Heart right ventricle (tissue), 16 donors: ENCODE measurements around the gene MIDN. TPM values are rescaled to one million over a fixed set of nuclear protein-coding genes. Genes with fewer than 3 reads are reported as not detected.

Source experiments
- ATAC-seq, 8 donors: fragments of 200-7000 bp; cut with Tn5 transposase; one replicate each; pipeline ENCODE4 v1.9.1; 2020; ENCODE audit warnings: mild to moderate bottlenecking in 8 of 8, moderate library complexity in 8 of 8, moderate number of reproducible peaks in 1 of 8
- DNase-seq, 2 donors: peaks; one replicate each; pipeline ENCODE4 v3.0.0-alpha.2; 2020
- H3K27ac ChIP-seq, 10 donors: fragments of 200-600 bp; sonication (generic) in 2 of 10; one replicate each; pipeline versions ENCODE4 v1.5.0 to v1.8.0; 2020 to 2022; ENCODE audit warnings: mild to moderate bottlenecking in 3 of 10
- H3K27me3 ChIP-seq, 7 donors: fragments of 200-600 bp; one replicate each; pipeline ENCODE4 v1.8.0; 2021 to 2022; ENCODE audit warnings: mild to moderate bottlenecking in 2 of 7
- H3K36me3 ChIP-seq, 9 donors: fragments of 200-600 bp; sonication (generic) in 1 of 9; one replicate each; pipeline versions ENCODE4 v1.5.0 to v1.8.0; 2020 to 2022; ENCODE audit warnings: mild to moderate bottlenecking in 2 of 9
- H3K4me1 ChIP-seq, 9 donors: fragments of 200-600 bp; sonication (generic) in 1 of 9; one replicate each; pipeline versions ENCODE4 v1.5.0 to v1.8.0; 2020 to 2022; ENCODE audit warnings: mild to moderate bottlenecking in 4 of 9
- H3K4me3 ChIP-seq, 10 donors: fragments of 200-600 bp; sonication (generic) in 2 of 10; one replicate each; pipeline versions ENCODE4 v1.5.0 to v1.8.0; 2020 to 2022; ENCODE audit warnings: mild to moderate bottlenecking in 7 of 10, moderate library complexity in 2 of 10
- H3K9me3 ChIP-seq, 11 donors: fragments of 200-600 bp in 10 of 11; sonication (generic) in 2 of 11; one replicate each; pipeline versions ENCODE4 v1.5.0 to v1.8.0; 2013 to 2022; ENCODE audit warnings: mild to moderate bottlenecking in 2 of 11, control low read depth in 1 of 11, moderate library complexity in 1 of 11
- CTCF ChIP-seq, 9 donors: fragments of 200-600 bp; sonication (generic) in 2 of 9; IDR thresholded peaks; one replicate each; pipeline versions ENCODE4 v1.5.0 to v1.8.0; 2021 to 2022; ENCODE audit warnings: antibody characterized with exemption in 9 of 9, mild to moderate bottlenecking in 5 of 9, moderate library complexity in 1 of 9
- WGBS, 2 donors: extraction: QIAGEN DNeasy Blood & Tissue Kit; methylation state at CpG; one replicate each; pipeline ENCODE4 v1.1.7; 2013; ENCODE audit warnings: inconsistent platforms in 1 of 2; 5-methylcytosine and 5-hydroxymethylcytosine counted together
- intact Hi-C, 10 donors: fragments of 100-400 bp; cut with DNase I; formaldehyde crosslinking; loops; one replicate each; pipeline versions ENCODE4 v1.11.1 to v1.14.2; 2022
- polyA plus RNA-seq, 2 donors: library from polyadenylated mRNA; stranded (reverse); fragments of 200-250 nt; gene quantifications; one replicate each; pipeline ENCODE4 v1.2.3, GENCODE V29; 2013
- total RNA-seq, 10 donors: library from RNA; stranded (reverse); fragmentation: NEBNext Ultra II Directional in 3 of 10; extraction: Animal tissue kit (Norgen Biotek cat#: 25700) in 3 of 10; gene quantifications; one replicate each; pipeline versions ENCODE4 v1.2.1 to v1.2.4, GENCODE V29; 2021 to 2023
- donor health status: Arrhythmogenic right ventricular cardiomyopathy.
- donor health status: ischemic (EF 13 %, LVEDD 7.1; RV severe dilation, severe dysfunction).
- donor health status: healthy with polysubstance abuse.
- donor health status: DM: no; HTN: yes; CAD: no.
- donor health status: DM: no; HTN: no; CAD: no.
- donor health status: ischemic (EF 25% LVEDD 6.9; RV normal size, moderate dysfunction).
- donor health status: ischemic (EF 25% LVEDD 5.7; RV mildly dilated, moderate dysfunction).
- donor health status: healthy.
- donor health status: DM: yes; HTN: yes; CAD: no.
- donor health status: Ischemic cardiomyopathy.
- donor health status: ischemic (EF 35%, LVEDD 5.7; RV mildly dilated, moderate dysfunction).
- donor health status: nonischemic (EF 11% LVEDD 7.7; RV severe dilation, severe dysfunction).
- donor health status: DM: yes; HTN: yes; CAD: no.
- donor health status: PGD.
- donor health status: ischemic (EF 29% LVEDD 5.4; RV normal size, mild dysfunction).
- donor health status: nonischemic (EF 23%, LVEDD 6.1; RV moderate dilation, normal function).

MIDN gene
- total and polyA plus RNA-seq, 12 donors = 22.7 to 236 (median 63.7) TPM

- intact Hi-C loops = no loop called here
- WGBS, 2 donors = 91 to 95% methylated on average over 16 of the region's 16 CpGs
- DNase-seq = no peak
- Histone ChIP-seq H3K9me3 (no peaks in the 10 kb centered on the region), H3K27ac (no peak overlapping the region), H3K27me3 (no peaks in the 10 kb centered on the region), H3K36me3 (peaks cover 7 to 89% (median 42%) of the 10 kb centered on the region in 9 donors), H3K4me3 (no peak overlapping the region), H3K4me1 (peaks cover 5 to 44% (median 31%) of the 10 kb centered on the region in 9 donors)
- no peak for ATAC-seq
- no peak for TF ChIP-seq CTCF (IDR thresholded peaks at IDR 0.05)
Observed at GRCh38 chr19:1224047-1224825, 24.1 kb upstream of the MIDN start.

GRCh38 chr19:1224847-1225246 lies 23.5 kb upstream of the MIDN start:
- no peak for DNase-seq
- no peaks in the 10 kb centered on the region for H3K9me3 ChIP-seq
- no peak for TF ChIP-seq CTCF (IDR thresholded peaks at IDR 0.05)
- intact Hi-C loops = no loop called here
- no peak overlapping the region for H3K4me3 ChIP-seq
- peaks cover 5 to 38% (median 26%) of the 10 kb centered on the region in 9 donors for H3K4me1 ChIP-seq
- H3K36me3 ChIP-seq = peaks cover 7 to 85% (median 42%) of the 10 kb centered on the region in 9 donors
- no peak overlapping the region for H3K27ac ChIP-seq
- H3K27me3 ChIP-seq = no peaks in the 10 kb centered on the region
- 89 to 92% methylated on average over 16 of the region's 16 CpGs for WGBS, 2 donors
- ATAC-seq = no peak

GRCh38 chr19:1225440-1226226 lies 22.8 kb upstream of the MIDN start:
- Histone ChIP-seq H3K9me3 (no peaks in the 10 kb centered on the region), H3K27me3 (no peaks in the 10 kb centered on the region), H3K36me3 (peaks cover under 1 to 78% (median 40%) of the 10 kb centered on the region in 9 donors), H3K4me3 (no peak overlapping the region), H3K4me1 (peaks cover 5 to 31% (median 18%) of the 10 kb centered on the region in 9 donors), H3K27ac (no peak overlapping the region)
- no peak for TF ChIP-seq CTCF (IDR thresholded peaks at IDR 0.05)
- DNase-seq (no peak), ATAC-seq (no peak)
- WGBS, 2 donors = 89 to 90% methylated on average over 29 of the region's 29 CpGs
- intact Hi-C loops = no loop called here

GRCh38 chr19:1226227-1226518 lies 22.2 kb upstream of the MIDN start:
- H3K4me1 ChIP-seq = peaks cover 5 to 26% (median 12%) of the 10 kb centered on the region in 9 donors
- no peak for ATAC-seq
- no peak overlapping the region for H3K4me3 ChIP-seq
- H3K27ac ChIP-seq = no peak overlapping the region
- no peaks in the 10 kb centered on the region for H3K9me3 ChIP-seq
- intact Hi-C loops = no loop called here
- peaks cover 0 to 72% (median 35%) of the 10 kb centered on the region in 9 donors for H3K36me3 ChIP-seq
- DNase-seq = no peak
- WGBS, 2 donors = 92 to 94% methylated on average over 11 of the region's 11 CpGs
- no peak for TF ChIP-seq CTCF (IDR thresholded peaks at IDR 0.05)
- H3K27me3 ChIP-seq = no peaks in the 10 kb centered on the region
